HepG2 (cell line): Measurements from ENCODE around the gene CCDC201. TPM values are rescaled to one million over a fixed set of nuclear protein-coding genes. Genes with fewer than 3 reads are reported as not detected.

ENCODE experiments used
- ATAD3A ChIP-seq: sonication (generic); formaldehyde crosslinking; IDR thresholded peaks from 2 replicates; pipeline ENCODE4 v1.4.0; 2020; ENCODE audit warnings: missing genetic modification reagents
- CTCF ChIP-seq: sonication (generic); formaldehyde crosslinking; IDR thresholded peaks from 2 replicates; pipeline ENCODE4 v1.5.0; 2020; ENCODE audit warnings: mild to moderate bottlenecking, missing genetic modification reagents, moderate library complexity
- HDAC1 ChIP-seq: sonication (generic); formaldehyde crosslinking; IDR thresholded peaks from 2 replicates; pipeline ENCODE4 v1.5.1; 2020; ENCODE audit warnings: mild to moderate bottlenecking, missing genetic modification reagents
- JDP2 ChIP-seq: sonication (generic); formaldehyde crosslinking; IDR thresholded peaks from 2 replicates; pipeline ENCODE4 v1.8.1; 2022; ENCODE audit warnings: missing genetic modification reagents, borderline replicate concordance
- NRL ChIP-seq: sonication (generic); formaldehyde crosslinking; IDR thresholded peaks from 2 replicates; pipeline ENCODE4 v1.5.0; 2020; ENCODE audit warnings: missing genetic modification reagents, mild to moderate bottlenecking, moderate library complexity, borderline replicate concordance
- SRSF4 ChIP-seq: fragments of 200-400 bp; formaldehyde crosslinking; IDR thresholded peaks from one replicate; pipeline ENCODE4 v1.6.1; 2018; ENCODE audit warnings: mild to moderate bottlenecking, low read depth, low read length, moderate library complexity; ENCODE audit not compliant: poor library complexity, severe bottlenecking
- STAT5B ChIP-seq: sonication (generic); formaldehyde crosslinking; IDR thresholded peaks from 2 replicates; pipeline ENCODE4 v1.4.0; 2020; ENCODE audit warnings: missing genetic modification reagents
- TRIM22 ChIP-seq: fragments of 450-650 bp; IDR thresholded peaks from 2 replicates; pipeline ENCODE4 v1.6.1; 2017
- ZNF142 ChIP-seq: sonication (generic); formaldehyde crosslinking; IDR thresholded peaks from 2 replicates; pipeline ENCODE4 v1.4.0; 2020; ENCODE audit warnings: missing genetic modification reagents
- ZNF414 ChIP-seq: sonication (generic); formaldehyde crosslinking; IDR thresholded peaks from 2 replicates; pipeline ENCODE4 v1.5.0; 2020; ENCODE audit warnings: missing genetic modification reagents
- ZNF563 ChIP-seq: sonication (generic); formaldehyde crosslinking; IDR thresholded peaks from 2 replicates; pipeline ENCODE4 v1.8.0; 2022; ENCODE audit warnings: mild to moderate bottlenecking, moderate library complexity, missing genetic modification reagents
- ZNF564 ChIP-seq: sonication (generic); formaldehyde crosslinking; IDR thresholded peaks from 2 replicates; pipeline ENCODE4 v1.8.1; 2023; ENCODE audit warnings: mild to moderate bottlenecking, missing genetic modification reagents
- ZNF639 ChIP-seq: conservative IDR thresholded peaks from 2 replicates; pipeline ENCODE4 v1.6.1; 2018; ENCODE audit warnings: missing genetic modification reagents
- ZNF678 ChIP-seq: sonication (generic); formaldehyde crosslinking; IDR thresholded peaks from 2 replicates; pipeline ENCODE4 v1.4.0; 2020; ENCODE audit warnings: mild to moderate bottlenecking, missing genetic modification reagents
- ZNF691 ChIP-seq: sonication (generic); formaldehyde crosslinking; IDR thresholded peaks from 2 replicates; pipeline ENCODE4 v1.4.0; 2020; ENCODE audit warnings: missing genetic modification reagents, low read depth, mild to moderate bottlenecking, borderline replicate concordance
- ZNF766 ChIP-seq: sonication (generic); formaldehyde crosslinking; IDR thresholded peaks from 2 replicates; pipeline ENCODE4 v1.5.0; 2020; ENCODE audit warnings: missing genetic modification reagents, borderline replicate concordance
- ZSCAN30 ChIP-seq: sonication (generic); formaldehyde crosslinking; IDR thresholded peaks from 2 replicates; pipeline ENCODE4 v1.5.0; 2020; ENCODE audit warnings: mild to moderate bottlenecking, missing genetic modification reagents
- polyA plus RNA-seq, 8 experiments: library from polyadenylated mRNA; depleted of rRNA in 3 of 8; stranded (reverse) in 7 of 8; unstranded in 1 of 8; fragments of >200 nt; fragmentation: Illumina TruSeq in 4 of 8; extraction: Trizol in 4 of 8; gene quantifications; 2 replicates each; pipeline versions ENCODE4 v1.2.1 to v1.2.3, GENCODE V29; 2011 to 2016; ENCODE audit warnings: low read depth in 4 of 8, missing spikeins in 1 of 8, mixed read lengths in 1 of 8; ENCODE audit not compliant: insufficient read depth in 1 of 8
- total RNA-seq, 5 experiments: library from RNA; depleted of rRNA; stranded (reverse); fragments of >200 nt; fragmentation: Illumina TruSeq; extraction: Trizol; gene quantifications; 2 replicates each; pipeline ENCODE4 v1.2.3, GENCODE V29; 2016; ENCODE audit warnings: low read depth in 1 of 5

The CCDC201 gene
- total and polyA plus RNA-seq, 2 of the 13 experiments (the other 11 are each of a cell fraction or from before 2014, with no cell fraction given) = 0.92 TPM; not detected in 1

GRCh38 chr7:45890125-45890901 lies 17.4 kb upstream of the CCDC201 start (continued):
- TF ChIP-seq SRSF4 = no peak
- TF ChIP-seq TRIM22 = no peak
- TF ChIP-seq ZNF563 (CRISPR knock-in tag) = no peak
- no peak; the same call in 1 of the 2 replicates for TF ChIP-seq ZNF639 (CRISPR knock-in tag)
- peak; percentile 54; the same call in 1 of the 2 replicates for TF ChIP-seq ZNF766 (CRISPR knock-in tag)
- TF ChIP-seq ZSCAN30 (CRISPR knock-in tag) = no peak; the same call in 1 of the 2 replicates
- no peak for TF ChIP-seq HDAC1 (CRISPR knock-in tag)
- TF ChIP-seq ATAD3A (CRISPR knock-in tag) = no peak
- TF ChIP-seq ZNF678 (CRISPR knock-in tag) = no peak
- peak; percentile 39 for TF ChIP-seq ZNF691 (CRISPR knock-in tag)
- TF ChIP-seq STAT5B (CRISPR knock-in tag) = no peak
- no peak for TF ChIP-seq NRL (CRISPR knock-in tag)
- TF ChIP-seq ZNF564 (CRISPR knock-in tag) = no peak
- no peak for TF ChIP-seq ZNF142 (CRISPR knock-in tag)
- TF ChIP-seq JDP2 = no peak
- no peak for TF ChIP-seq CTCF (CRISPR knock-in tag)
- no peak for TF ChIP-seq ZNF414 (CRISPR knock-in tag)
